Ureter (tissue), 1 donor: ENCODE measurements around the gene FRMD4A. TPM values are rescaled to one million over a fixed set of nuclear protein-coding genes. Genes with fewer than 3 reads are reported as not detected.
A peak's percentile ranks its signal among the peaks of the same experiment; 100 is the strongest.

Experiments
- DNase-seq: peaks from one replicate; pipeline ENCODE4 v3.0.0-alpha.2; 2020; ENCODE audit warnings: low spot score
- total RNA-seq: library from RNA; stranded (reverse); gene quantifications from one replicate; pipeline ENCODE4 v1.2.4, GENCODE V29; 2023
- donor health status: DM: yes; HTN: yes; CAD: no.

FRMD4A gene
- total RNA-seq, 1 donor from 2014 or later = 37.9 TPM

DNA sequence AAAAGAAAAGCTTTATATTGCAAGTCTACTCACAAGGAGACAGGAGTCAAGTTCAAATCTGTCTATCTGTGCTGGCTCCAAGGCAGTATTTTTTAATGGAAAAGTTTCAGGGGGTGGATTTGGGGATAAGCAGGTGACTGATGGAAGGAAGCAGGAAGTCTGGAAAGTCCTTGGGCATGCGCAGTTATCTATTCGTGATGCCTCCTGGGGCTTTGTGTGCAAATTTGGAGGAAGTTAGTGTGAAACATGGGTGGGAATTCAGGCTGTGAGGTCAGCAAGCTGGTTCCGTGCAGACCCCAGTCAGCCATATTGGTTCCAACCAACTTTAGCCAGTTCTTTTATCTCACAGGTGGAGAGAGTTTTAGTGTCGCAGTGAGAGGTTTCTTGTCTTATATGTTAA, 140.0 kb downstream of the FRMD4A start:
- no peak for DNase-seq

DNA sequence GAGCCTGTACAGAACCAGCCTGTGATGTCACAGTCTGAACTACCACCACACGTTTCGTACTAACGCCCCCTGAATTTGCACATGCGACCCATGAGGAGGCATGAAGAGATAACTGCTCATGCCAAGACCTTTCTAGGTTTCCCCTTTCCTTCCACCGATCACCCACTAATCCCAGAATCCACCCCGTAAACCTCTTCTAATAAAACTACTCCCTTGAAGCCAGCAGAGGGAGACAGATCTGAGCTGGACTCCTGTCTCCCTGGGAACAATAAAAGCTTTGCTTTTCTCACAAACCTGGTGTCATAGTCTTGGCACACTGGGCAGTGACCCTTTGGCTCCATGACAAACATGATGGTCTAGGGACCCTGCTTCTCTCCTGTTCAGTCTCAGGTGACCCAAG, 144.5 kb downstream of the FRMD4A start:
- DNase-seq = no peak

DNA sequence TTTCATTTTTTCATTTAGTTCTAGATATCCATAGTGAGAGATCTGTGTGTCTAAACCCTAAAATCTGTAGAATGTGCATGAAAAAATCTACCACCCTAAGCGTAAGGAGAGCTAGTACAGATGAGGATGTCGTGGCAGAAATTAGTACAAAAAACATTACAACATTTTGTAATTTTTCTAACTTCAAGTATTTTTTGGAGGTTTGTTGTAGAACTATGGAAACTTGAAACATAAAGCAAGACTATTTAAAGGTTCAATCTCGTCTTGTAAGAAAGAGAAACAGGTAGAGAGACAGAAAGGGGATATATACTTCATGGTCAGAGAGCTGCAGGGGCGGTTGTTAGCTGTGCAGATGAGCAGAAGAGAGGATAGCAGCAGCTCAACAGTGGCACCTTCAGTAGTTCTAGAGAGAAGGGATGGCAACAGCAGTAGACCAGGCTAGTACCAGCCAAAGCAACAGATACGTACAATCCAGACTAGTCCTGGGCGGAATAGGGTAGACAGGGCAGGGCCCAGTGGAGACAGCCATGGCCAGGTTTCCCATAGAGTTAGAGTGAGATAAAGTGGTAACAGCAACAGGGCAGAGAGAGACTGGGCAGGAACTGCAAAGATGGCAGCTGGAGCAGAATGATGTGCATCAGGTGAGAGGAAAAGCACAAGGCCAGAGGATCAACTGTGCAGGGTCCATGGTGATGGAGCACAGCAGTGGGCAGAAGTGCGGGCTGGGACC, 145.2 kb downstream of the FRMD4A start:
- DNase-seq = no peak

DNA sequence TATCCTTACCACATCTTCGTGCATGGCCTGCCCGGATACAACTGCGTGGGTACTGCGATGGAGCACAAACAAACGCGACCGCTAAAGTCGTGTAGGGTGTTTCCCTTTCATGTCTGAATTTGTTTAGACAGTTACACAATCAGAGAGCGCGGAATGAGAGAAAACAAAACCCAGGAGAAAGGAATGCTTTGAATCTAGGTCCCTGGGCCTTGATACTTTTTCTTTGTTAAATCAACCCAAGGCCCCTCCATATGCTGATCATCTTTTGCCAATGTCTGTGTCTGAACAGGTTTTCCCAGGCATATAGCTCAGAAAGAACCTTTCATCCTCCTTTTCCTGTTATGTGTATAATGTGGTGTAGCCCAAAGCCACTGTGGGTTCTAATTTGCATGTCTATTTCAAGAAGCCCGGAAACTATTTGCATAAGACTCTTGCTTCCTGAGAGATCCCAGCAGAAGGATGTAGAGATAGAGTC, 145.8 kb downstream of the FRMD4A start:
- peak; percentile 53 for DNase-seq

DNA sequence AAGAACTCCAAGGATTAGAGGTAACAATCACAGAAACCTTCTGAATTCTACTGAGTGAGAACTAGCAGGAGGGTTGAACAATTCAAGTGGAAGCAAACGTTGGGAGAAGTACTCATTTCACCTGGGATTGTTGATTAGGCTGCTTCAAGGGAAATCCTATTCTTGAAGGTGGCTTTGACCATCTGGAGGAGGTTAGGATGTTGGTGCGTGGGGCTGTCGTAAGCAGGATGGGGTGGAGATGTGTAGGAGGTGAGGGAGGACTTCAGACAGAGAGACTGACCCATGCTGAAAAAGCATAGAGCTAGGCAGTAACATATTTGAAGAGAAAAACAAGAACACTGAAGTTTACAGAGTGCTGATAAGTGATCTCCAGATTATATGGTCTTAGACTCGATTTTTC, 147.9 kb downstream of the FRMD4A start:
- no peak for DNase-seq

DNA sequence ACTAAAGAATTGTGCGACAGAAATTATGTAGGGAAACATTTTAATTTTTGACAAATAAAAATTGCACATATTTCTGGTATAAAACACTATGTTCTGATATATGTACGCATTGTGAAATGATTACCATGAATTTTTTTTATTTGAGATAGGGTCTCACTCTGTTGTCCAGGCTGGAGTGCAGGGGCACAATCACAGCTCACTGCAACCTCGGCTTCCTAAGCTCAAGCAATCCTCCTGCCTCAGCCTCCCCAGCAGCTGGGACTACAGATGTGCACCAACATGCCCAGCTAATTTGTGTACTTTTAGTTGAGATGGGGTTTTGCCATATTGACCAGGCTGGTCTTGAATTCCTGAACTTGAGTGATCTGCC, 149.2 kb downstream of the FRMD4A start:
- DNase-seq = no peak

DNA sequence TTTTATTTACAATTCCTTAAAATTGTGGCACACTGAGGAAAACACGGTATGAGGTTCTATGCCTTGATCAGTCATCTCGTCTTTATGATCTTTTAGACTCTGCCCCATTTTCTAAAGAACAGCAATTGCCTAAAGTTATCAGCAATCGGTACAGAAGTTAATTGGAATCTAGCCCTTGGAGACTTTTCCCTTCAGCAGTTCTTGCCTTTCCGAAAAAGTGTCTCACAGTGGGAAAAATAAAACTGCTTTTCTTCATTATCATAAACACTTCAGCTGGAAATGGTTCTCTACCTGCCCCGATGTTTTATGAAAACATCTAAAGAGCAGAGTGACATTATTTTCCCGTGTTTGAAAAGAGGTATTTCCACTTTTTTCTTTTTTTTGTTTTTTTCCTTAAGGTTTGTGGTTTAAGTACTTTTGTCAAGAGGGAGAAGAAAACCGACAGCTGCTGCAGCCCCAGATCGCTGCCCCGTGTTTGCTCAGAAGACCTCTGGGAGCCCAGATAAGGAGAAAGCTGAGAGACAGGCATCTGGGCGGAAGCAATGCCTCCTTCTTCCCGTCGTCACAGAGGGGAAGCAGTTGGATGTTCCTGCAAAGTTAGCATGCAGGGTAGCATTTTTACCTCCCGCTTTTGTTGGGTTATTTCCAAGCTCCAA, 149.7 kb downstream of the FRMD4A start:
- DNase-seq = no peak

DNA sequence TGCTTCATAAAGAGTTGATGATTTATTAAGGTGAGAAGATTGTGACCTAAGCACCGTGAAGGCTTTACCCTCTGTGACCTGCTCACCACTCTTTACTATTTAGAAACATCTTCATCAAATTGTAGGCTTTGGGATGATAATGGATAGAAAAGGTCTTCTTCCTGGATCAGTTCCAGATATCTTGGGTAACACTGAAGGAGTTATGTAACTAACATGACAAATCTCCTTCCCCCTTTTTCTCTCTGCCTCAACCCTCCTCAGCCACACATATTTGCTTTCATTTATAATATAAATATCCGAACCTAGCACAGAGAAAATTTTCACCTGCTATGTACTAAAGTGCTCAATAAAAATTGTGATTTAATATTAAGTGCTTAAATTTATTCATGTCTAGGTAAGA, 151.5 kb downstream of the FRMD4A start:
- no peak for DNase-seq

DNA sequence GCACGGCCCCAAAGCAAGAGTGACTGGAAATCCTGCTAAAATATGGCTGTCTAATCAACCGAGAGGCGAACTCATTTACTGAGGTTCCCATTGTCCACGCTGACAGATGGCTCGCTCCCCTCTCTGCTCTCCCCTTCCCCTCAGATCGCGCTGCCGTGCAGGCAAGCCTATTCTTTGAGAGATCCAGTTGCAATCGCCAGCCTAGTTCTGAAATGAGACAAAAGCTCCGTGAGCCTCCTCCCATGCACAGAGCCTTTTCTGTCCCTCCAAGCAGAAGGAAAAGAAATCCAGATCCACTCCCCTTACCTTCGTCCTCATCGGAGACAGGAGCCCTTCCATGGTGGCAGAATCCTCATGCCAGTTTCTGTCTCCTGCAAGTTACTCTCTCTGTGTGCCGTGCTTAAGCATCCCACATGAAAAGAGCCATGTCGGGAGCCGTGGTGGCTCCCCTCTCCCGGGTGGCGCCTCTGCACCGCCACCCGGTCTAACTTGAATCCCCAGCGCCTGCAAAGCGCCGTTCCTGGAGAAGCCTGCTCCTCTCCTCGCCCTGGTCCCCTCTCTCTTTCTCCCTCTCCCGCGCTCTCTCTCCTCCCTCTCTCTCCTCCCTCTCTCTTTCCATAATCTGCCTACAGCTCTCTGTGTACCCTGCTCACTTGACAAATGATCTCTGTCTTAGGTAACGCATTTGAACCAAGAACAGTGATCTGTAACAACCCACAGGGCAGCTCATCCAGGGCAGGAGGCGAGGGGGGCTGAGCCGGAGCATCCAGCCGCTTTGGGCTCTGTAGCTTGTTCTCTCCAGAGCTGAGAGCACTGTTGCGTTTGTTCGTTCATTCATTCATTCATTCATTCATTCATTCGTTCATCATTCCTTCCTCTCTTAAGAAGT, 156.8 kb downstream of the FRMD4A start:
- no peak for DNase-seq

DNA sequence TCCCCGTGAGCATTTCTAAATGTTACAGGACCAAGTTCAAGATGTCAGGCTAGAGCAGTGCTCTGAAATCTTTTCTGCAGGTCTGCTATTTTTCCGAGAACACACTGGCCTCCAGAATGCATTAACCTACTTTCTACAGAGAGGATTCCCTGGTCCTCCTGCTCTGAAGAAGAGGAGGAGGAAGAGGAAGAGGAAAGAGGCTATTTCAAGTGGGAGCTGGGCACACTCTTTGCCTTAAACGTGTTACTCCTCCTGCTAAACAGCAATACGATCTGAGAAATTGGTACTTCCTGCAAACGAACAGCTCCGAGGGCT, 157.4 kb downstream of the FRMD4A start:
- no peak for DNase-seq

DNA sequence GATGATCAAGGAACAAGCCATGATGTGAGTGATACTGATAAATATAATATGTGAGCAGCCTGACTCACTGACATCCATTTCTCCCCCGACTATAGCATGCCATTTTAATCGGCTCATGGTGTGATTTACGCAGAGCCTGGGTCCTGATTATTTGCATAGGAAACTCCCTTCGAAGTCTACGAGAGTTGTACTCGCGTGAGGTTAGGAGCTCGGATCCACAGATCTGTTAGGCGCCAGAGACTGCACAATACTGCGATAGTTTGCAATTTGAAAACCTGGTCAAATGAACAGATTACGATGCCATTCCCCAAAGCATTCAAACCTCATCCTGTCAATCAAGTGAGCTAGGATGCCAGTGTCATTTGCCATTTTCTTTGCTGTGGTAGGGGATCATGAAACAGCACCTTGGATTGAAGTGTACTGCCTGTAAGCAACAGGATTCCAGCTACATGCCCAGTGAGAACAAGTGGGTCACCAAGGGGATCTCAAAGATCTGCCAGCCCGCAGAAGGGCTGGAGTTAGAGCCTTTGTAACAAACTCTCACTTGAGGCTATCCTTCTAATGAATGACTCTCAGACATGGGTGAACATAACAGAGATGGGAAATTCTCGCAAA, 158.3 kb downstream of the FRMD4A start:
- no peak for DNase-seq

DNA sequence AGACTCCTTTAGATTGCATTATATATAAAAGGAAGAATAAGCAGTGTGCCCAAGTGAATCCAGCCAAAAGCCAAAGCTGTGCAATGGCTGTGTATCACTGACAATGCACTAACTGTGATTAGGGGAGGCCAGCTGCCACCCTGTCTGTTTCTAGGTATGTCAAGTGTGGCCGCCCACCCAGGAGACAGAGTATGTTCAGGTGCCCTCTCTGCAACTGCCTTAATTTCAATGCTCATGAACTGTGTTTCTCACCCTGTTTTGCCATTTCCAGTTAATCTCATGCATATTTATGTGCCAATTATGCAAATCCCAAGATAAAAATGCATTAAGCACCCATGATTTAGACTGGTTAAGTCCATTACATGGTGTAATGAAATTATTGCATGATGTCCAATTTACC, 159.4 kb downstream of the FRMD4A start:
- no peak for DNase-seq

DNA sequence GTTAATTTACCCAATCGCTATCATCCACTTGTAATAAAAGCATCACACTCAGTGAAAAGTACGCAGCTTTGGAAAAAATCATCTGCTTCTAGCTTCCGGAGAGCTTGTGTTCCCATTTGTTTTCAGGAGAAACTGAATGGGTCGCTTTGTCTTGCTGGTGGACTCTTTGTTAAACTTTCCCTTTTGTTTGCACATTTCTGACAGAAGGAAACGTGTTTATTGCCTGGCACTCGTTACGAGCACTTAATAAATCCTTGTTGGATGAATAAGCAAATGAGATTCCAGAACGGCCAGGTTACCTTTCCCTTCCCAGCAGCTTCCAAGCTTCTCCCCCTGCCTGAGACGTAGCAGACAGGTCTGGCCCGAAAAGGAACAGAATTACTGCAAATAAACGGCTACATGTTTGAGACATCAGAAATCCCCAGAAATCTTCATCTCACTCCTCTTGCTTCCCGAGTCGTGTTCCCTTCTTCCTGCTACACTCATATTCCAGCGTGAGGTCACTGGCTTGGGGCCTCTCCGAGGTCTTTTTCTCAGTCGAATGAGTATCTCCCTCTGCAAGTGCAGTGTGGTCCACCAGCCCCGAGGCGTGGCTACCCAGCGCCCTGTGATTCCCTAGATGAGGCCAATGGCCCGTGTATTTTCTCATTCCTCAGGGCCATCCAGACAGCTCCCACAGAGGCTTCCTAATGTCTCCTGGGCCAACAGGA, 167.2 kb downstream of the FRMD4A start:
- no peak for DNase-seq

DNA sequence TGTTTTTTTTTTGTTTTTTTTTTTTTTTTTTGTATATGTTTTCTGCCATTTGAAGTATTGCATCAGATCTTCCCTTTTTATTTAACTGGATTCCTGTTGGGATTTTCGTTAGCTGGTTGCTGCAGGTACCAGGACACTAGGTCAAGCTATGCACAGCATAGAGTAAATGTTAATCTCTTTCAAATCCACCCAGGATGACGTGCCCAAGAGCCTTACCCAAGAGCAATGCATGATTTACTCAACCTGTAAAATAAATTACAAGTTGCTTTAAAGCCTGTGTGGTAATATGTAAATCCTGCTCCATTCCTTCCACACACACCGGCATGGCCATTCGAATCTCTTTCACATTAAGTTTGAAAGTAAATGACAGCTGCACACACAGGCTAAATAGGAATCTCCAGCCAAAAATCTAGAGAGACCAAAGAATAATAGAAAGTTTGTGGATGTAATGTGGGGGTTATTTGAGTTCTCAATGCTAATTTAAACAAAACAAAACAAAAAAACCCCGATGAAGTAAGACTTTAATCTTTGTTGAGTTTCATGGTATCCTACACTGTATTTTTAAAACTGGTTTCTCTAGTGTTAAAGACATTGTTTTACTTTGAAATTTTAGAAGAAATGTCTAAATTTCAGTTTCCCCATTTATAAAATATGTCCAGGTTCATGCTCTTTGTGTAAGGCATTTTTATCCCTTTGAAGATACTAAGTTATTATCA, 167.9 kb downstream of the FRMD4A start:
- no peak for DNase-seq

DNA sequence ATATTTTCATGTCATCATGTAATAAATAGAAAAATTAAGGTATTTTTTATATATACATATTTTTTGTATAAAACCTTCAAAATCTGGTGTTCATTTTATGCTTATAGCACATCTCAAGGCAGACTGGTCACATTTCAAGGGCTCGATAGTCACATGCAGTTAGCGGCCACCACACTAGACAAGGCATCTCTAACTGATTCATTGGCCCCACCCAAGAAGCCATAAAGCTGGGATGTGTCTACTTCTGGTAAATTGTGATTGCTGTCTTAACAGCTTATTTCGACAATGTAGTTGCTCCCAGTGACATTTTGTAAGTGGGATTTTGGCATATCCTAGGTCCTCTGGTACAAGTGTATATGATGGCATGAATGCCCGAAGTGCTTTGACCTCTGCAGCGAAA, 168.7 kb downstream of the FRMD4A start:
- no peak for DNase-seq

DNA sequence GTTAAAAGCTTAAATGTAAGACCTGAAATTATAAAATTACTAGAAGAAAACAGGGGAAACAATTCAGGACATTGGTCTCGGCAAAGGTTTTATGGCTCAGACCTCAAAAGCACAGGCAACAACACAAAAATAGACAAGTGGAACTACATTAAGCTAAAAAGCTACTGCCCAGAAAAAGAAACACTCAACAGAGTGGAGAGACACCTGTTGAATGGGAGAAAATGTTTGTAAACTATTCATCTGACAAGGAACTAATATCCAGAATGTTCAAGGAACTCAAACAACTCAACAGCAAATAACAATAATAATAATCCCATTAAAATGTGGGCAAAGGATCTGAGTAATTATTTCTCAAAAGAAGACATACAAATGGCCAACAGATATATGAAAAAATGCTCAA, 170.4 kb downstream of the FRMD4A start:
- DNase-seq = no peak

DNA sequence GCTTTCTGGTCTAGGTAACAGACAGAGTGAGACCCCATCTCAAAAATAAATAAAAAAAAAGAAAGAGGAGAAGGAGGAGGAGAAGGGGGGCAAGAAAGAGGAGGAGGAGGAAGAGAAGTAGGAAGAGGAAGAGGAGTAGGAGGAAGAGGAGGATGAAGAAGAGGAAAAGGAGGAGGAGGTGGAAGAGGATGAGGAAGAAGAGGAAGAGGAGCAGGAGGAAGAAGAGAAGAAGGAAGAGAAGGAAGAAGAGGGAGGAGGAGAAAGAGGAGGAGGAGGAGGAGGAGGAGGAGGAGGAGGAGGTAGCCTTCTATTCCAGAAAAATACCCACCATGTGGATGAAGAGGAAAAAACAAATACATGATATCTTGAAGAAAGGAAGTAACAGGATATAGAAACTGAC, 172.1 kb downstream of the FRMD4A start:
- DNase-seq = no peak

DNA sequence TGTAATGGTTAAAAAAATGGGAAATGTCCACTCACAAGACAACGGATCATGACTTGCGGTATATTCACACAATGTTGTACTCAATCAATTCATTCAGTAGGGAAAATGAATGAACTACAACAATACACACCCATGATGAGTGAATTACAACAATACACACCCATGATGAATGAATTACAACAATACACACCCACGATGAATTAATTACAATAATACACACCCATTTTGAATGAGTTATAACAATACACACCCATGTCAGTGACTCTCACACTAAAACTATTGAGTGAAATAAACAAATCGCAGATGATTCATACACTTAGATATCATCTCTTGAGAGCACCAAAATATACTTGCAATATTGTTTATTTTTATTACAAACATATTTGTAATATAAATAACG, 174.6 kb downstream of the FRMD4A start:
- DNase-seq = no peak

DNA sequence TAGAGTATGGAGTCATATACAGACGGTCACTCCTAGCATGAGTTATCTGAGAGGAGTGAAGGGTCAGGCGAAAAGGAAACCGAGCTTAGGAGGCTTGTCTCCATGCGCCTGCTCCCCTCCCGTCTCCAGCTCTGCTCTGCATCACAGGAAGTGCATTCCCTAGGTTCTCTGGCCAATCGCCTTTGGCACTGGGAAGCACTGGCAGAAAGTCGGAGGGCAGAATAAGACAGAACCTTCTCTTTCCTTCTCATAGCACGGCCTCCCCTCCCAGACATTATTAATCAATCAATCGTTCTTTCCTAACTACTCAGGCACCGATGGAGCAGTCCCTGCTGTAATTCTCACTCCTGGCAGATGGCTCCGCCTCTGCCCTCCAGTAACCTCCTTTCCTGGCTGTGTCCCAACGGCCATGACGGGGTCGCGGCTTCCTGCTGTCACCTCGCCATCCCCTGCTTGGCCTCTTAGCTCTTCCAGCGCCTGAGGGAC, 177.1 kb downstream of the FRMD4A start:
- DNase-seq = no peak

DNA sequence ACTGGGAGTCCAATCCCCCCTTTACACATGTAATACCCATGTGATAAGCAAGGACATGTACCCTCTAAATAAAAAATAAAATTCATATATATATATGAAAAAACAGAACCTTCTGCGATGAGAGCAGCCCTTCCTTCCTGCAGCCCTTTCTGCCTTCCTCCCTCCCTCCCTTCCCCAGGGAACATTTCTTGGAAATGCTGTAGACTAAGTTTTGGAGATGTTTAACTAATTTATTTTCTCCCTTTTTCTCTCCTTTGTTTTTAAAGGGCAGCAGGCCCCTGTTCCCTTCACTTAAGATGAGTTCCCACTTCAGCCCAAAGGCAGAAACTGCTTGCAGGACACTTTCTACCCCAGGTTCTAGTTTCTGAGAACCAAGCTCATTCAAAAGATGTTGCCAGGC, 179.2 kb downstream of the FRMD4A start:
- DNase-seq = no peak

DNA sequence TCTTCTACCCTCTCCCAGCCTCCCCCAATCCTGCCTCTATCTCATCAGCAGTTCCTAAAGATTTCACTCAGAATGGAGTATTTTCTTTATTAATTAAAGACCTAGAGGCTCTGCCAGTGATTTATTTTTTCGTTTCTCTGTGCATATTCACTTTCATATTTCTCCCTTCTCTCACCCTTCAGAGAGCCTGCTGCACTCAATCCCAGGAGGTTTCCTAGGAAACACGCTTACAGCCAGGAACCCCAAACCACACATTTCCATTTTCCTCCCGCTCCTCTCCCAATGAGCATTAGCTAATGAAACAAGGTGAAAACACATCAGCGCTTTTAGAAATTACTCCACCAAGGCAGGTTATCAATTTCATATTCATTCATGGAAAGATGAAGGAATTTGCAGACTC, 180.2 kb downstream of the FRMD4A start:
- no peak for DNase-seq
